GM12892 (cell line): ENCODE results near the gene TAMALIN.

Experiments
- POLR2A ChIP-seq: IDR thresholded peaks from 2 replicates; pipeline ENCODE4 v1.6.1; 2011; ENCODE audit warnings: low read depth, low read length, control low read depth
- TAF1 ChIP-seq: IDR thresholded peaks from 2 replicates; pipeline ENCODE4 v1.6.1; 2011; ENCODE audit warnings: low read depth, mild to moderate bottlenecking, control low read depth, low read length, borderline replicate concordance

DNA sequence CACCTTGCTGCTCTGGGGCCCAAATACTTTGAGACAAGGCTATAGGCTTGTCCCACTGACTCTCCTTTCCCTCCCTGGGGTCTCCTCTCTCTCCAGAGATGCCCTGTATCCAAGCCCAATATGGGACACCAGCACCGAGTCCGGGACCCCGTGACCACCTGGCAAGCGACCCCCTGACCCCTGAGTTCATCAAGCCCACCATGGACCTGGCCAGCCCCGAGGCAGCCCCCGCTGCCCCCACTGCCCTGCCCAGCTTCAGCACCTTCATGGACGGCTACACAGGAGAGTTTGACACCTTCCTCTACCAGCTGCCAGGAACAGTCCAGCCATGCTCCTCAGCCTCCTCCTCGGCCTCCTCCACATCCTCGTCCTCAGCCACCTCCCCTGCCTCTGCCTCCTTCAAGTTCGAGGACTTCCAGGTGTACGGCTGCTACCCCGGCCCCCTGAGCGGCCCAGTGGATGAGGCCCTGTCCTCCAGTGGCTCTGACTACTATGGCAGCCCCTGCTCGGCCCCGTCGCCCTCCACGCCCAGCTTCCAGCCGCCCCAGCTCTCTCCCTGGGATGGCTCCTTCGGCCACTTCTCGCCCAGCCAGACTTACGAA lies 47.6 kb downstream of the TAMALIN start:
- TF ChIP-seq POLR2A (no peak), TAF1 (no peak)
